Right hindlimb (tissue), 1 donor: ENCODE data around the gene APOL5.
A peak's percentile ranks its signal among the peaks of the same experiment; 100 is the strongest.
"Not testable (repeated sequence)": the region's sequence is repeated elsewhere in the genome, so short reads cannot be mapped to it uniquely, and the experiment has no call there.

Experiments used
- DNase-seq: peaks from one replicate; pipeline ENCODE4 v3.0.0-alpha.2; 2018

The APOL5 gene

GRCh38 chr22:35717572-35717971, at the start of gene APOL5:
TSS of gene APOL5 (plus strand) at chr22:35717872. CDS start at chr22:35717872, 0 bp downstream.
- DNase-seq = no peak

- DNase-seq = no peak
These were observed 43.3 kb upstream of the APOL5 start for GRCh38 chr22:35674335-35674734.

- not testable (repeated sequence) for DNase-seq
These were observed 41.6 kb upstream of the APOL5 start for GRCh38 chr22:35676065-35676464.

- DNase-seq = no peak
These were observed 40.0 kb upstream of the APOL5 start for GRCh38 chr22:35677460-35678187.

GRCh38 chr22:35678836-35679235, 38.8 kb upstream of the APOL5 start:
- no peak for DNase-seq

- DNase-seq = not testable (repeated sequence)
These were observed 38.2 kb upstream of the APOL5 start for GRCh38 chr22:35679492-35679891.

GRCh38 chr22:35681454-35682052, 36.1 kb upstream of the APOL5 start:
- DNase-seq = no peak

- no peak for DNase-seq
These were observed 34.1 kb upstream of the APOL5 start for GRCh38 chr22:35683560-35683959.

GRCh38 chr22:35684270-35684700, 33.4 kb upstream of the APOL5 start:
- peak; percentile 45 for DNase-seq

GRCh38 chr22:35684732-35685131, 32.9 kb upstream of the APOL5 start:
- no peak for DNase-seq

GRCh38 chr22:35685731-35686130, 31.9 kb upstream of the APOL5 start:
- DNase-seq = no peak

GRCh38 chr22:35686298-35686697, 31.4 kb upstream of the APOL5 start:
- no peak for DNase-seq

GRCh38 chr22:35687461-35687860, 30.2 kb upstream of the APOL5 start:
- no peak for DNase-seq

- DNase-seq = no peak
These were observed 28.6 kb upstream of the APOL5 start for GRCh38 chr22:35688913-35689675.

GRCh38 chr22:35690001-35690400, 27.7 kb upstream of the APOL5 start:
- no peak for DNase-seq

GRCh38 chr22:35695202-35695601, 22.5 kb upstream of the APOL5 start:
- DNase-seq = no peak

- no peak for DNase-seq
These were observed 20.5 kb upstream of the APOL5 start for GRCh38 chr22:35697142-35697541.

GRCh38 chr22:35699852-35700251, 17.8 kb upstream of the APOL5 start:
- not testable (repeated sequence) for DNase-seq

- no peak for DNase-seq
These were observed 13.6 kb upstream of the APOL5 start for GRCh38 chr22:35703861-35704584.

- no peak for DNase-seq
These were observed 12.5 kb upstream of the APOL5 start for GRCh38 chr22:35705141-35705540.

- DNase-seq = no peak
These were observed 9.2 kb upstream of the APOL5 start for GRCh38 chr22:35708453-35708852.

- no peak for DNase-seq
These were observed 8.8 kb upstream of the APOL5 start for GRCh38 chr22:35708917-35709316.

- no peak for DNase-seq
These were observed 6.3 kb upstream of the APOL5 start for GRCh38 chr22:35711336-35711735.
